ENCODE data around the gene IFFO2.

GRCh38 chr1:18932879-18933278, 23.6 kb downstream of the IFFO2 start:
- no peak for TF ChIP-seq ASH2L (IDR thresholded peaks at IDR 0.05; ENCODE audit: borderline replicate concordance, low read depth)
- no peak for TF ChIP-seq ZNF622 (IDR thresholded peaks at IDR 0.05)
- no peak for TF ChIP-seq CTCF (IDR thresholded peaks at IDR 0.05 in 2 of 3, conservative IDR thresholded peaks at IDR 0.05 in 1 of 3; ENCODE audit: control insufficient read depth in 2 of 3, extremely low read depth in 1 of 3, insufficient read depth in 1 of 3, low read depth in 3 of 3, low read length in 3 of 3)
- no peak for TF ChIP-seq CEBPB (IDR thresholded peaks at IDR 0.05; ENCODE audit: borderline replicate concordance in 1 of 2, low read depth in 2 of 2, low read length in 2 of 2)
- TF ChIP-seq SUPT20H (IDR thresholded peaks at IDR 0.05; ENCODE audit: borderline replicate concordance, control insufficient read depth, low read depth, low read length), result no peak
- no peak for TF ChIP-seq MAX (IDR thresholded peaks at IDR 0.05; ENCODE audit: low read depth, low read length)
- TF ChIP-seq TBL1XR1 (IDR thresholded peaks at IDR 0.05; ENCODE audit: low read depth, low read length), result no peak
- TF ChIP-seq POLR2AphosphoS5 (IDR thresholded peaks at IDR 0.05; ENCODE audit: low read length), result no peak
- no peak for TF ChIP-seq ZBTB33 (IDR thresholded peaks at IDR 0.05)
- no peak for TF ChIP-seq JUND (IDR thresholded peaks at IDR 0.05; ENCODE audit: low read depth, low read length)
- TF ChIP-seq POLR2A (IDR thresholded peaks at IDR 0.05; ENCODE audit: low read depth, low read length), result no peak

Measured in GM12878 (cell line).